Measurements from ENCODE around the gene GIMAP8.
"Not testable (repeated sequence)": the region's sequence is repeated elsewhere in the genome, so short reads cannot be mapped to it uniquely, and the experiment has no call there.

- TF ChIP-seq CTCF (tag by site-specific recombination; IDR thresholded peaks at IDR 0.05); ZNF654 (tag by site-specific recombination; IDR thresholded peaks at IDR 0.05; ENCODE audit: low read depth); ZBTB17 (tag by site-specific recombination; IDR thresholded peaks at IDR 0.05); YY1 (tag by site-specific recombination; IDR thresholded peaks at IDR 0.05): not testable (repeated sequence)
Observed at GRCh38 chr7:150483514-150483913, 33.1 kb downstream of the GIMAP8 start.

All from HEK293 (cell line).